ENCODE data around the gene LRBA.
A peak's percentile ranks its signal among the peaks of the same experiment; 100 is the strongest.

Gene LRBA

DNA sequence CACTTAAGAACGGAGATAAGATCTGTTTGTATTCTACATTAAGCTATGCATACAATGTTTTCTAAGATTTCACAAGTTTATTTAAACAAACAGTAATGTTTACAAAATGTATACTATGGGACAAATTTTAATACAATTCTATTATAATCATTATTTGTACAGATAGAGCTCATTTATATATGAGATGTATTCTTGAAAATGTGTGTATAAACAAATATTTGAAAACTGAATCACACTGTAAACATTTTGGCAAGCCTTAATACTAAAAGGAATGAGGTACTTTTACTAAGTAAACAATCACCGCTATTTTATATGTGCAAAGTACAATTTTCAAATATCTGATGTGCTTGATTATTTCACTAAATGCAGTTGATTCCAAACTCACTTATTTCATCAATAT lies 552.3 kb downstream of the LRBA start:
- no peak for DNase-seq

DNA sequence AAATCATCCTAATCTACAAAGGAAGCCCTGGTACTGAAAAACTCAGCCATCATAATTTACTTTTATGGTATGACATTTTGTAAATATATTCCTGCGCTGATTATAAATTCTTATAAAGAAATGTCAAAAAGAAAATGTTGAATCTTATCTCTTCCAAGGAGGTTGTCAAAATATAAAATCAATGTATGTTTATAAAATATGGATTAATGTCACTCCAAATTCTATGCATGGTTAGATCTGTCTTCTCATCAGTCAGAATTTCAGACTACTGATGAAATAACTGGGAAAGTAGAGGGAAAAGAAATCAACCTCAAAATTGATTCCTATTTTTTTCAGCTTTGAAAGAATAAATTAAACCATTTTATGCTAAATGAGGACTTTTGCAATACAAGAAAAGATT lies 553.1 kb downstream of the LRBA start:
- no peak for DNase-seq

DNA sequence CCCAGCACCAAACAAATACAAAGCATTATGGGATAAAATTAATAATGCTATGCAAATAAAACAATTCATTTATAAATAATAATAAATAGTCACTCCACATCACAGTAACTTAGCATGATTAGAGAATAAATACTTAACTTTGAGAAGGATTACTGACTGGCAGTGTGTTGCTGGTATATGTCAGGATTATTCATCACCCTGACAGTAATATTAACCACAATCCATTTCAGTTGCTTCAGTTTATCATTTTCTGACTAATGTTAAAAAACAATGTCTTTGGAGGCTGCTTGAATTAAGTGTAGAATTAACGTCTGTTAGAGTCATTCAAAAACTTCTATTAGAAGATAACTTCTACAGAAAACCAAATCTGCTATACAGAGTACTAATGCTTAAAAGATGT lies 557.3 kb downstream of the LRBA start:
- no peak for DNase-seq

DNA sequence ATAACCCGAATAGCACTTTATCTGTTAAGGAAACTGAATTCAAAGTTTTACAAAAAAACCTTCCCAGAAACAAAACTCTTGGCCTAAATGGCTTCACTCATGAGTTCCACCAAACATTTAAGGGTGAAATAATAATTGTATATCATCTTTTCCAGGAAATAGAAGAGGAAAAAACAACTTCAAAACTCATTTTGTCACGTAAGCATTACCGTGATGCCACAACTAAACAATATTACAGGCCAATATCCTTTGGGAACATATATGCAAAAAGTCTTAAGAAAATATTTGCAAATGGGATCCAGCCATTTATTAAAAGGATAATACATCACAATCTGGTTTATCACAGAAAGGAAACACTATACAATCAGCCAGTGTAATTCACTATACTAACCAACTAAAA lies 563.2 kb downstream of the LRBA start:
- DNase-seq: no peak

DNA sequence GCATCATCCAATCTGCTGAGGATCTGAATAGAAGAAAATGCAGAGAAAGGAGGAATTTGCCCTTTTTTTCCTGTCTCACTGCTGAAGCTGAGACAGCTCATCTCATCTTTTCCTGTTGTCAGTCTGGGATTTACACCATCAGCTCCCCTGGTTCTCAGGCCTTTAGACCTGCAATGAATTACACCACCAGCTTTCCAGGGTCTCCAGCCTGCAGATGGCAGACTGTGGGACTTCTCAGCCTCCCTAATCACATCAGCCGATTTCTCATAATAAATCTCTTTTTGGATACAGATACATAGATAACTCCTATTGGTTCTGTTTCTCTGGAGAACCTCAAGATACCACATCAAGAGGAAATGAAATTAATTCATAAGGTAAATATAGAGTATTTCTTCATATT lies 567.7 kb downstream of the LRBA start:
- DNase-seq: no peak

DNA sequence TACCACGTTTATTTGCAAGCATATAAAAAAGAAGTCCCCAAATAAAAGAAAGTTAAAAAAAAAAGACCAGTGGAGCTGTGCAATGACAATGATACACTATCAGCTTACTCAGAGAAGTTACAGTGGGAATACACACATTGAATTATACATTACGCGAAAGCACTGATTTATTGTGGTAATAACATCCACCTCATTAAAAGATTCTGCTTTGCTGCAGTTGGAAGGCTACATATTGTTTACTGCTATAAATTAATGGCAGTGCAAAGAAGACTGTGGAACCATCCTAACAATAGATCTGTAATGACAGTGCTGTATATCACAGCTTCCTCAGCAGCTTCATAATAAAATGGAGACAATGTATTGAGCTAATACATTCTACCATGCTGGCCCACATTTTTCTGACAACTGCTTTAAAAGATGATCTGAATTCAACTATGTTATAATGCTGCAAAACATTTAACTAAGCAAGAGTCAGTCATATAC lies 575.6 kb downstream of the LRBA start:
- no peak for DNase-seq

DNA sequence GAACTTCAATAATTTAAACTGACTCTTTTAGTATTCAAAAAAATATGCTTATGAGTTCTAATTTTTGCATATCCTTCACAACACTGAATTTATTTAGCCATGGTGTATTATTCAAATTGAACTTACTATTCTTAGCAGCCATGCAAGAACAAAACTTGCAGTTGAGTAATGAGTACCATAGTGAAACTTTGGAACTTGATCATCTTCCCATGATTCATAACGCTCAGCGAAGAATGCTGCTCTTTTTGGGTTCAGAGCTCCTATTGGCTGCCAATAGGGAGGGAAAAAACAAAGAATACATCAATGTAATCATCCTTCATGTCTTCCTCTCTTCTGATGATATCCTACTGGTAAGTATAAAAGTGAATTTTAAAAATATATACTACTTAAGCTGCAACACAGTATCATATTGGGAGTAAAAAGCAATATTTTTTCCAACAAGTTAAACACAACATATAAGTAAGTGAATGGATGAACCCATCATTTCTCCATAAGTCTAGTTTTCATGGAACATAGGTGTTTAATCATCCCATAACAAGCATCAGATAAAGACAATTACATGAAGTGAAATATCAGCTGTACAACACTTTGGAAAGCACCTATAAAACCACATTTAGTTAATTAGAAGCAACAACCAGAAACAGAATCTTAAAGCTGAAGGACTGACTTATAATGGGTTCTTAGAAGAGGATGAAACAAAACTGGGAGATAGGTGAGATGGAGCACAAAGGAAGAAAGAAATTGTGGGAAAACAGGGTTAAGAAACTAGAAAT lies 578.3 kb downstream of the LRBA start:
- no peak for DNase-seq

DNA sequence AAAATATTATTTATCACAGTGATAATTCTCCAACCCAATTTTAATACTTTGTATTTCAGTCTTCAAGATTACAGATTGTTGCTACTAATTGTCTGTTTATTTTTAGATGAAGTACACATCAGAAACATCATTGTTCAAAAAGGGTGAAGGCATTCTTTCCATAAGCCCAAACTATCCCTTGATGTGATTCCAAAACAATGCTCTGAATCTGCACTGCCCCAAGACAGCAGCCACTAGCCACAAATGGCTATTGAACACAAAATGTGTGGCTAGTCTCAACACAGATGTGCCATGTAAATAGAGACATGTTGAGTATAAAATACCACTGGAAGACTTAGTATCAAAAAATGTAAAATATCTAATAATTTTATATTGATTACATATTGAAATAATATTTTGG lies 583.9 kb downstream of the LRBA start:
- no peak for DNase-seq

DNA sequence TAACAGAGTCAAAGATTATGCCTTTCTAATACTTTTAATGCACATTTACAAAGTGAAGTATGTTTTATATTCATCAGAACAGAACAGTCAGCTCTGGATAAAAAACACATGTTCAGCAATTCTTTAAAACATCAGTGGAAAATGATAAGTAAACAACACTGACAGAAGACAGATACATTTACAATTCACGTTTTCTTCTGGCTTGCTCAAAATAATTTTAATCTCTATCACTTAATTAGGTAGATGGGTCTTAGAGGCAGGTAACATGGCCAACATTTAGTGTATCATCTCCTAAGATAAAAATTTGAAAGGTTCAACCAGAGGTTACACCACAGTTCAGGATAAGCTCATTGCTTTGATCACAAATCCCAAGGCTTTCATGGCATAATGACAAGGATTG lies 589.9 kb downstream of the LRBA start:
- DNase-seq: no peak

DNA sequence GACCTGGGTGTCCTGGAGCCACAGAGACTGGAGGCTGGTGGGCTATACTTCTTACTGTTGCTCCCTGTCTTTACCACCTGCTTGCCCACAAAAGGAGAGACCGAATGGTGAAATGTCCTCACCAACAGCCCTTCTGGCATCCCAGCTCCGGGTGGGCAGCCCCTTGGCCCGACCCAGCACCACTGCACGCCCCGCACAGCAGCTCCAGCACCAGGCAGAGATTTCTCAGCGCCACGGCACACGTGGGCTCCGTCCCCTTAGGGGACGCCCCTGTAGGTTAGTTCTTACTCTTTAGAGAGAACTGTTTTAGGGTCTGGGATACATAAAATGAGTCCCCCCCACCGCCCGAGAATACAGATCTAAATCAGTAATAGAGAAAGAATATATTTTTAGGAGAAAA lies 591.6 kb downstream of the LRBA start:
- no peak for DNase-seq

DNA sequence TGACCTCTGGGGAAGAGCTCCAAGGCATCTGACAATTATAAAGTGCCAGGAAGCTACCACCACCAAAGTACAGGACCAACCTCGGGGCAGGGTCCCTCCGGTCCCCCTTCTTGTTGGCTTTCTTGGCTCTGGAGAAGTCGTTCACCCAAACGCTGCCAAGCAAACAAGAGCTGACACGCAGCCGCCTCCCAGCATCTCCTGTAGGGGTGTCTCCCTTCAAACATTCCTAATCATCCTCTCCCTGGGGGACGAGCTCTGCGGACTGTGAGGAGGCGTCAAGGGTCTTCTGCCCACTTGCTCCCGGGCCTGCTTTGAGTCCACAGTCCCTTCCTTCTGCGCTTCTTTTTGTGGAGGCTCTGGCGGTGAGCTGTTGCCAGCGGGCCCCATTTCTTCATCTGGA lies 592.0 kb downstream of the LRBA start:
- no peak for DNase-seq

DNA sequence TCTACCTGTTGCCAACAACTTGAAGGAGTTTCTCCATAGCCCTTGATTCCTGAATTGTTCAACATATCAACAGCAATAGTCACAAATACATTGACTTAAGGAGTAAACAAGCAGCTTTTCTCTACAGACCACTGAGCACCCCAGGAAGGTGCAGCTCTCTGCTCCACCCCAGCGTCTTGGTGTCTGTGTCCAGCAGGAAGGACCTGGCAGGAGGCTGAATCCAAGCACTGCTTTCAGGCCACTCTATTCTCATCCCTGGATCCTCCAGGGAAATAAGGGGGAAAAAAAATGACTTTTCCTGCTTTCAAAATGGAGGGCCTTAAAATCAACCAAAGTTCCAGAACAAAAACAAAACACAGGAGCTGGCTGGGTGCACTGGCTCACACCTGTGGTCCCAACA lies 593.5 kb downstream of the LRBA start:
- DNase-seq: no peak

DNA sequence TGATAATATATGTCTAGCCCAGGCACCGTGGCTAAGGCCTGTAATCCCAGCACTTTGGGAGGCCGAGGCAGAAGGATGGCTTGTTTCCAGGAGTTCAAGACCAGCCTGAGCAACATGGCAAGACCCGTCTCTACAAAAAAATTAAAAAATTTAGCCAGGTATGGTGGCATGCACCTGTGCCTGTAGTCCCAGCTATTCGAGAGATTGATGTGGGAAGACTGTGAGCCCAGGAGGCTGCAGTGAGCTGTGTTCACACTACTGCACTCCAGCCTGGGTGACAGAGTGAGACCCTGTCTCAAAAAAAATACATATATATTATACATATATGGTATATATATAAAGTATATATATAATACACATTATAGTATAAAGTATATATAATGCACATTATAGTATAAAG lies 595.1 kb downstream of the LRBA start:
- DNase-seq: no peak

DNA sequence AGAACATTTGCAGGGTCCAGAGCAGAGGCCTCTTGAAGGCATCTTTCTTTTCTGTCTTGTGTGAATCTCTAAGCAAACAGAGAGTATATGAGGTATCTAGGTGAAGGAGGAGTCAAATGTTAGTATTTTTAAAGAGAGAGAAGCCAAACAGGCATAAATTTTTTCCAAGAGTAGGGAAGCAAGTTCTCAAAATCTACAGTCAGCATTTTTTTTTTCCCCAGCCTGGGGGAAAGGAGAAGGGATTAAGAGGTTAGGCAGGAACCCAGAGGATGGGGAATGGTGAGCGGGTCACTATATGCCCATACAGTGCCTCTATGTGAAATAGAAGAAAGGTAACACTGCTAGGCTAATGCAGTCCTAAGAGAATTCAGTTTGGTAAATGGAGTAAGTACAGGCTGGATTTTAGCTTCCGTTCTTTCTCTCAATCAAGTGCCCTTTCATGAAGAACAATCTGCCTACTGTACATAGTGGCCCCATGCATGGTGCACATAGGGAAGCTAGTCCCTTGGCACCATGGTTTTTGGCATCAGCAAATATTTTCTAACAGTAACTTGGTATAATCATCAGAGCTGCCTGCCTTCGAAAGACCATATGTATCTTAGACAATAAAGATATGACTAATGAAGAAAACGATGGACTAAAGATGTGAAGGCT lies 596.2 kb downstream of the LRBA start:
- DNase-seq: no peak

DNA sequence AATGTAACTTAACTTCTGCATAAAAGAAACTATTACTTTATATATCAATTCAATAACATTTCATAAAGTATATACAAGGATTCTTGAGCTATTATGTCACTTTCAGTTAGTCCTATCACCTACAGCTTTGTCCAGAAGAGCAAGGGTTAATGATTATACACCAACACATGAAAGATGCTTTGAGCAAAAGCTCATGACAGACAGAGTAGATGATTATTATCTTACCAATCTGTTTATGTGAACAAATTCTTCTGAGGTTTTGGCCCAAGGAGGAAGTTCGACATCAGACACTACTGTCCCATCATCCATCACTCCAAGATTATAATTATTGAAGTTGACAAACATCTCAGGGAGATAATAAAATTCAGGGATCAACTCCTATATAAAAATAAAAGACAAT lies 599.9 kb downstream of the LRBA start:
- no peak for DNase-seq

DNA sequence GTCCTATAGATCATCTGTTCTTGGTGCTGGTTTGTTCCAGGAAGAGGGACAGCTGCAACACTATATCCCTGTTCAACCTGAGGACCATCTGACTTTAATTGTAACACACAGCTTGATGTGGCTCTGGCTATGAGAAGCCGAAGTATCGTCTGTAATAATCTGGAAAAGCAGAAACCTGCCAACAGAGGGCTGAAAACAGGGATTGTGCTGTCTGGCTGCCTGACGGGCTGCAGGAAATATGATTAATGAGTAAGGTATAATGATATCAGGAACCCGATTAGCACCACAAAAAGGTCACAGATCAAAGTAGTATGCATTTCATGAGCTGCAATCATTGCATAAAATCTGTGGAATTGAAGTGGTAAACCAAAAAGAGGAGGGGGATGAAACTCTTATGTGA lies 603.6 kb downstream of the LRBA start:
- no peak for DNase-seq

DNA sequence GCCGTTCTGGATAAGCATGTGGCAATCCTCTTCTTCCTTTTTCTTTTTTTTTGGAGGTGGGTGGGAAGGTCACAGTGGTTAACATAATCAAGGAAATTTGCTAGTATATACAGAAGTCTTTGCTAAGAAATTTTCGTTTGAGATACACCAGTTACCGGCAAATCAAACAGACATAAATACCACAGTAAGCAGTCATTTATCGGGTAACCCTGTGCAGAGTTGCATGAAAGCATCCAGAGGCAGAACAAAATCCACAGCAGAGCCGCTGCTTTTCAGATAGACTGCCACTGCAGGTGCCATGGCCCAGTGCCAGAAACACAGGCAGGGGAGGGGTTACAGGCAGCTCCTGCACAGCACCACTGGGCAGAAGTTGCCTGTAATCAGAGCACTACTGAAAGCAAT lies 612.2 kb downstream of the LRBA start:
- peak; percentile 53 for DNase-seq

DNA sequence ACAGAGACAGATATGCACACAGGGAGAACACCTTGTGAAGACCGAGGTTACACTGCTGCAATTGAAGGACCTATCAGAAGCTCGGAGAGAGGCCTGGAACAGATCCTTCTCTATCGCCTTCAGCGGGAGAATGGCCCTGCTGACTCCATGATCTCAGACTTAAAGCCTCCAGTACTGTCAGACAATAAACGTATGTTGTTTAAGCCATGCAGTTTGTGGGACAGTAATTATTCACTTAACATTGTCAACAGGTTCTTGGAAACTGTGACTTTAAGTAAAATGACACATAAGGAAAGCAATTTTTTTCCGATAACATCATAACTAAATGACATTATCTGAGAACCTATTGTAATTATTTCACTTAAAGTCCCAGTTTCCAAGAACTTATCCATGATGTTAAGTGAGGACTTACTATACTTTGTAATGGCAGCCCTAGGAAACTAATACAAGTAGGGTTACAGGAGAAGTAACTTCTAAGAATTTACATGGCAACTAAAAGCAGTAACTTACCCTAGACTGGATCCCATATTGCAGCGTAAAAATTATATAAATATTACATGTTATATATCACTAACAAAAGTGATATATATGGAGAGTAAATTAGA lies 613.9 kb downstream of the LRBA start:
- DNase-seq: no peak

DNA sequence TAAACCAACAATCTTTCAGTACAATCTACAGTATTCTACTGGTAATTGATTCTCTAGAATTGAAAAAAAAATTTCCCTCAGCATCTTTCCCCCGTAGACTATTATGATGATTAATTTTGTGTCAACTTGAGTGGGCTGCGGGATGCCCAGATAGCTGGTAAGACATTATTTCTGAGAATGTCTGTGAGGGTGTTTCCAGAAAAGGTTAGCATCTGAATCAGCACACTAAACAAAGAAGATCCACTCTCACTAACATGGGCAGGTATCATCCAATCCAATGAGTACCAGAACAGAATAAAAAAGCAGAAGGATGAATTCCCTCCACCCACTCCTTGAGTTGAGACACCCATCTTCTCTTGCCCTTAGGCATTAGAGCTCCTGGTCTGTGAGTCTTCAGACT lies 619.2 kb downstream of the LRBA start:
- no peak for DNase-seq

DNA sequence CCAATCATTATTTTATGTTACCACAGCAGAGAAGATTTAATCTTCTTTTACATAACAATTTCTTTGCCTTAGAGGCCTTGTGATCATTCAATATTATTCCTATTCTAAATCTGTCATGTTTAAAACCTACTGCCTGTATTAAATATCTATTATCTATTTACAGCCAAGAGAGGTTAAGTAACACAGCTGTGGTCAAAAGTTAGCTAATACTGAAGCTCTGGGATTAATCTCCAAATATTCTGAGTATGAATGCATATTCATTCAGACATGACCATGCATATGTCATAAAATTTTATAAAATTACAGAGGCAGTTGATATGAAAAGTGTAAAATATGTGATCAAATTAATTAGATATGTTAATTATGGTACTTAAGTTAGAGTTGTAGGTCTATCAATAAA lies 621.0 kb downstream of the LRBA start:
- no peak for DNase-seq

DNA sequence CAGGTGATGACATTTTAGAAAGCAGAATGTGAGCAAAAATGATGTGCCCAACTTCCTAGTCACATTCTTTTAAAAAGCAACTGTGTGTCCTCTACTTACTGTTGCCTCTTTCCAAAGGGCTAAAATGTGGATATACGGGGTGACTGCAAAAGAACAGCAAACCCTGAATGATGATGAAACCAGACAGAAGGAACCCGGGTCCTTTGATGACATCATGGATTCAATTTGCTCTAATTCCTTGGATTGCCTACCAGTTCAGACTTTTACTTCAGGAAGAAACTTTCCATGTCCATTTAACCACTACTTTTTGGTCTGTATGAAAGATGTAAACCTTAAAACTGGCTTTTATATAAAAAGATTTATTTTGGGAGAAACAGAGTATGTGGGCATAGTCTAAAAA lies 624.0 kb downstream of the LRBA start:
- DNase-seq: no peak

DNA sequence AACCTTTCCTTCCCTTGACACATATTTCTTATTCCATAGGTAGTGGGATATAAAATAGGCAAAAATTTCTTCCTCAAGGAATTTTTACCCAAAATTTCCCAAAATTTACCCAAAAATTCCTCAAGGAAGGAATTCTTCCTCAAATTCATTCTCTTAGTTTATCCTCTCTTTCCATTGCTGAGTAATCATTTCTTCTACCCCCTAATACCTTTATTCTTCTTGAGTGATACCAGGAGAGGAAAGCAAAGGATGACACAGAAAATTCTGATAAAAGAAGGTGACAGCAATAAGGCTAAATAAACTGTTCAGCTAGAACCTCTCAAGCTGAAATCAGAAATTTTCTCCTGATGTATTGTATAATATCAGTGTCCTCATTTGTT lies 624.6 kb downstream of the LRBA start:
- no peak for DNase-seq

DNA sequence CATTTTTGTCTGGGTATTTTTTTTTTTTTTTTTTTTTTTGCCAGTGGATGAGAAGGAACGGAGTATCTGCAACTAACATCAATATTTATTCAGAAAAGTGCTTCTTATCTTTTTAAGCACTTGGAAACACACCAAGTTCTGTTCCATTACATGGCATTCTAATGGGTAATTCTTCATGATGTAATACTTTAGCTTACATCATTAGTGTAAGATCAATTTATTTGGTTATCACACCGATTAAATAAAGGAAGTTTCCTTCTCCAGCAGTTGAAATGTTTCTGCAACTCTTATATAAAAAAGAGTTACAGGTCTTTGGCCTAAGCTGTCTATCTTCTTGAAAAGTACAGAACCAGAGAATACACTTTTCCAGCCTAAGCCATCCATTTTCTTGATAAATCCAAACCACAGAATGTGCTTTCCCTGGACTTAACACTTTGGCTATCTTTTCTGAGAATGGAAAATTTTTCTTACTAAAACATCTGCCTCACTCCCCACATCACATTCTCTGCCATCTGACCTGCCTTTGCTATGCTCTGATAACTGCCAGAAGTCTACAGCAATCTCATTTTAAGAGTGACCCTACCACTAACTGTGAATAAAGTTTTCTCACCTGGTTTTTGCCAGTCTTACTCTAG lies 625.1 kb downstream of the LRBA start:
- DNase-seq: no peak

DNA sequence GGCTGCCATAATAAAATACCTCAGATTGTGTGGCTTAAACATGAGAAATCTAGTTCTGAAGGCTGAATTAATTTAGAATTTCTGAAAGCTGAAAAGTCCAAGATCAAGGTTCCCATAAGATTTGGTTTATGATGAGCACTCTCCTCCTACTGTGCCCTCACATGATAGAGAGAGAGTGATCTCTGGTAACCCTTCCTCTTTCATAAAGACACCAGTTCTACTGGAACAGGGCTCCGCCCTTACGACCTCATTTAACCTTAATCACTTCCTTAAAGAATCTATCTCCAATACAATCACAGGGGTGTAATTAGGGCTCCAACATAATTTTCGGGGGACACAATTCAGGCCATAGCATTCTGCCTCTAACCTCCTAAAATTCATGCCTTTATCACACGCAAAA lies 627.1 kb downstream of the LRBA start:
- no peak for DNase-seq
